H1 (cell line): ENCODE measurements around the gene SLC26A9. TPM values are rescaled to one million over a fixed set of nuclear protein-coding genes. Genes with fewer than 3 reads are reported as not detected.

Experiments used
- CTCF ChIP-seq, 3 experiments: IDR thresholded peaks; 1 replicate in 2 of 3; 2 replicates in 1 of 3; pipeline versions ENCODE4 v1.5.1 to v1.6.1; 2011; ENCODE audit warnings: low read length in 3 of 3, mild to moderate bottlenecking in 3 of 3, inconsistent platforms in 2 of 3, low read depth in 1 of 3, moderate library complexity in 1 of 3; ENCODE audit not compliant: insufficient read depth in 1 of 3; ENCODE audit errors: control extremely low read depth in 1 of 3
- EGR1 ChIP-seq: IDR thresholded peaks from 2 replicates; pipeline ENCODE4 v1.6.1; 2011; ENCODE audit warnings: low read depth, low read length, borderline replicate concordance
- JUN ChIP-seq: IDR thresholded peaks from 2 replicates; pipeline ENCODE4 v1.6.1; 2011; ENCODE audit warnings: low read depth, mild to moderate bottlenecking, improper control_type of control experiment, low read length
- JUND ChIP-seq: IDR thresholded peaks from 2 replicates; pipeline ENCODE4 v1.6.1; 2011; ENCODE audit warnings: mild to moderate bottlenecking, improper control_type of control experiment, low read length
- MAFK ChIP-seq: IDR thresholded peaks from 2 replicates; pipeline ENCODE4 v1.6.1; 2012; ENCODE audit warnings: low read depth, mild to moderate bottlenecking, improper control_type of control experiment, low read length
- RFX5 ChIP-seq: IDR thresholded peaks from 2 replicates; pipeline ENCODE4 v1.6.1; 2011; ENCODE audit warnings: low read depth, low read length, improper control_type of control experiment, borderline replicate concordance
- USF2 ChIP-seq: IDR thresholded peaks from 2 replicates; pipeline ENCODE4 v1.6.1; 2011; ENCODE audit warnings: low read length, improper control_type of control experiment
- polyA plus RNA-seq, 7 experiments: library from polyadenylated mRNA; depleted of rRNA in 3 of 7; stranded (reverse) in 5 of 7; unstranded in 2 of 7; fragments of >200 nt in 5 of 7; fragments of 200-250 nt in 2 of 7; gene quantifications; 1 replicate in 5 of 7; 2 replicates in 1 of 7; 4 replicates in 1 of 7; pipeline versions ENCODE4 v1.2.1 to v1.2.3, GENCODE V29; 2011 to 2013; ENCODE audit warnings: missing spikeins in 2 of 7, mixed read lengths in 2 of 7
- total RNA-seq: library from RNA; stranded (reverse); fragmentation: NEBNext Ultra II Directional; extraction: Animal tissue kit (Norgen Biotek cat#: 25700); gene quantifications from 2 replicates; pipeline ENCODE4 v1.2.1, GENCODE V29; 2021

The SLC26A9 gene
- total and polyA plus RNA-seq, 2 of the 8 experiments (the other 6 are each of a cell fraction or from before 2014, with no cell fraction given): not detected

- no peak for TF ChIP-seq JUN
- TF ChIP-seq USF2: no peak
- TF ChIP-seq MAFK: no peak
- TF ChIP-seq EGR1: no peak
- no peak for TF ChIP-seq RFX5
- no peak for TF ChIP-seq JUND
- TF ChIP-seq CTCF (IDR thresholded peaks at IDR 0.05; ENCODE audit: control extremely low read depth in 1 of 3, insufficient read depth in 1 of 3, low read depth in 1 of 3, low read length in 3 of 3): peak; percentile 84 to 99 (median 96)
Measured at GRCh38 chr1:205918955-205919746, 24.1 kb downstream of the SLC26A9 start (continued).
